ENCODE measurements around the gene HDAC4.

DNA sequence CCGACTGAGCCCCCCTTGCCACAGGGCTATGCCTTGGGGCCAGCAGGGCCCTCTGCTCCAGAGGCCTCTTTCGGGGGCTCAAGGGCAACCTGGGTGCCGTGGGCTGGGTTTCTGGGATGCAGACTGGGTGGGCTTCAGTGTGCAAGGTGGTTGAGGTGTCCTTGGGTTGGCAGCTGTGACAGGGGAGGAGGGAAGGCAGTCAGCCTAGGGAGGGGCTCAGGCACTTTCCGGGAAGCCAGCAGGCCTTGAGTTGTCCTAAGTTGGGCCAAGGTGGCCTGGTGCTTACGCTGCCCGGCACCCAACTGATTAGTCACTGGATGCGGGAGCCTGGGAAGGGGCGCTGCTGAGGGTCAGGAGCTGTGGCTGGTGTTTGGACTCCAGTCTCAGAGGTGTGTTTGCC is 353.4 kb downstream of the HDAC4 start:
- TF ChIP-seq, protein P1, sequence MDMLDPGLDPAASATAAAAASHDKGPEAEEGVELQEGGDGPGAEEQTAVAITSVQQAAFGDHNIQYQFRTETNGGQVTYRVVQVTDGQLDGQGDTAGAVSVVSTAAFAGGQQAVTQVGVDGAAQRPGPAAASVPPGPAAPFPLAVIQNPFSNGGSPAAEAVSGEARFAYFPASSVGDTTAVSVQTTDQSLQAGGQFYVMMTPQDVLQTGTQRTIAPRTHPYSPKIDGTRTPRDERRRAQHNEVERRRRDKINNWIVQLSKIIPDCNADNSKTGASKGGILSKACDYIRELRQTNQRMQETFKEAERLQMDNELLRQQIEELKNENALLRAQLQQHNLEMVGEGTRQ (CRISPR knock-in tag; IDR thresholded peaks at IDR 0.05) = no peak
- TF ChIP-seq CTCF (IDR thresholded peaks at IDR 0.05) (no peak), GTF2I (CRISPR knock-in tag; conservative IDR thresholded peaks at IDR 0.05) (no peak), ATF3 (CRISPR knock-in tag; conservative IDR thresholded peaks at IDR 0.05) (no peak), ZBTB21 (CRISPR knock-in tag; IDR thresholded peaks at IDR 0.05; ENCODE audit: borderline replicate concordance) (no peak), ESRRA (CRISPR knock-in tag; IDR thresholded peaks at IDR 0.05; ENCODE audit: borderline replicate concordance) (no peak), FOXP4 (CRISPR knock-in tag; IDR thresholded peaks at IDR 0.05) (no peak), ZNF396 (CRISPR knock-in tag; IDR thresholded peaks at IDR 0.05; ENCODE audit: borderline replicate concordance) (no peak), E2F1 (CRISPR knock-in tag; IDR thresholded peaks at IDR 0.05) (no peak)
- TF ChIP-seq, protein P2, sequence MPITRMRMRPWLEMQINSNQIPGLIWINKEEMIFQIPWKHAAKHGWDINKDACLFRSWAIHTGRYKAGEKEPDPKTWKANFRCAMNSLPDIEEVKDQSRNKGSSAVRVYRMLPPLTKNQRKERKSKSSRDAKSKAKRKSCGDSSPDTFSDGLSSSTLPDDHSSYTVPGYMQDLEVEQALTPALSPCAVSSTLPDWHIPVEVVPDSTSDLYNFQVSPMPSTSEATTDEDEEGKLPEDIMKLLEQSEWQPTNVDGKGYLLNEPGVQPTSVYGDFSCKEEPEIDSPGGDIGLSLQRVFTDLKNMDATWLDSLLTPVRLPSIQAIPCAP (CRISPR knock-in tag; IDR thresholded peaks at IDR 0.05) = no peak
- TF ChIP-seq, protein P3, sequence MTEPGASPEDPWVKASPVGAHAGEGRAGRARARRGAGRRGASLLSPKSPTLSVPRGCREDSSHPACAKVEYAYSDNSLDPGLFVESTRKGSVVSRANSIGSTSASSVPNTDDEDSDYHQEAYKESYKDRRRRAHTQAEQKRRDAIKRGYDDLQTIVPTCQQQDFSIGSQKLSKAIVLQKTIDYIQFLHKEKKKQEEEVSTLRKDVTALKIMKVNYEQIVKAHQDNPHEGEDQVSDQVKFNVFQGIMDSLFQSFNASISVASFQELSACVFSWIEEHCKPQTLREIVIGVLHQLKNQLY (CRISPR knock-in tag; IDR thresholded peaks at IDR 0.05) = no peak
- TF ChIP-seq, protein P4, sequence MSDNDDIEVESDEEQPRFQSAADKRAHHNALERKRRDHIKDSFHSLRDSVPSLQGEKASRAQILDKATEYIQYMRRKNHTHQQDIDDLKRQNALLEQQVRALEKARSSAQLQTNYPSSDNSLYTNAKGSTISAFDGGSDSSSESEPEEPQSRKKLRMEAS (CRISPR knock-in tag; IDR thresholded peaks at IDR 0.05) = no peak
- TF ChIP-seq, protein P5, sequence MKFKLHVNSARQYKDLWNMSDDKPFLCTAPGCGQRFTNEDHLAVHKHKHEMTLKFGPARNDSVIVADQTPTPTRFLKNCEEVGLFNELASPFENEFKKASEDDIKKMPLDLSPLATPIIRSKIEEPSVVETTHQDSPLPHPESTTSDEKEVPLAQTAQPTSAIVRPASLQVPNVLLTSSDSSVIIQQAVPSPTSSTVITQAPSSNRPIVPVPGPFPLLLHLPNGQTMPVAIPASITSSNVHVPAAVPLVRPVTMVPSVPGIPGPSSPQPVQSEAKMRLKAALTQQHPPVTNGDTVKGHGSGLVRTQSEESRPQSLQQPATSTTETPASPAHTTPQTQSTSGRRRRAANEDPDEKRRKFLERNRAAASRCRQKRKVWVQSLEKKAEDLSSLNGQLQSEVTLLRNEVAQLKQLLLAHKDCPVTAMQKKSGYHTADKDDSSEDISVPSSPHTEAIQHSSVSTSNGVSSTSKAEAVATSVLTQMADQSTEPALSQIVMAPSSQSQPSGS (CRISPR knock-in tag; IDR thresholded peaks at IDR 0.05; ENCODE audit: borderline replicate concordance, low read depth) = no peak

Measured in WTC11 (cell line).